ENCODE data around the gene CETN2.
"Not testable (repeated sequence)": the region's sequence is repeated elsewhere in the genome, so short reads cannot be mapped to it uniquely, and the experiment has no call there.

Gene CETN2

GRCh38 chrX:152861116-152861515 lies 30.6 kb upstream of the CETN2 start:
- Histone ChIP-seq H3K36me3 (ENCODE audit: control insufficient read depth, insufficient read depth, low read length) (peaks cover 65% of the 10 kb centered on the region), H3K27ac (ENCODE audit: low read depth, low read length) (no peak overlapping the region), H3K4me3 (ENCODE audit: low read depth, low read length) (no peak overlapping the region), H3K9ac (ENCODE audit: low read depth, low read length) (no peak overlapping the region), H3K9me3 (ENCODE audit: control insufficient read depth, insufficient read depth, low read length) (peaks cover 52% of the 10 kb centered on the region), H3K4me1 (ENCODE audit: control insufficient read depth, insufficient read depth, low read length) (no peaks in the 10 kb centered on the region), H3K27me3 (ENCODE audit: control insufficient read depth, insufficient read depth, low read length) (no peaks in the 10 kb centered on the region)

- Histone ChIP-seq H3K36me3 (ENCODE audit: control insufficient read depth, insufficient read depth, low read length) (peaks cover 45% of the 10 kb centered on the region), H3K4me1 (ENCODE audit: control insufficient read depth, insufficient read depth, low read length) (no peaks in the 10 kb centered on the region), H3K9ac (ENCODE audit: low read depth, low read length) (no peak overlapping the region), H3K27me3 (ENCODE audit: control insufficient read depth, insufficient read depth, low read length) (no peaks in the 10 kb centered on the region), H3K4me3 (ENCODE audit: low read depth, low read length) (no peak overlapping the region), H3K9me3 (ENCODE audit: control insufficient read depth, insufficient read depth, low read length) (peaks cover 57% of the 10 kb centered on the region), H3K27ac (ENCODE audit: low read depth, low read length) (no peak overlapping the region)
Observed at GRCh38 chrX:152853986-152854385, 23.4 kb upstream of the CETN2 start.

GRCh38 chrX:152850465-152850864 lies 19.9 kb upstream of the CETN2 start:
- H3K9ac ChIP-seq (ENCODE audit: low read depth, low read length) = no peak overlapping the region
- H3K36me3 ChIP-seq (ENCODE audit: control insufficient read depth, insufficient read depth, low read length) = peaks cover 37% of the 10 kb centered on the region
- no peaks in the 10 kb centered on the region for H3K27me3 ChIP-seq (ENCODE audit: control insufficient read depth, insufficient read depth, low read length)
- no peak overlapping the region for H3K4me3 ChIP-seq (ENCODE audit: low read depth, low read length)
- H3K9me3 ChIP-seq (ENCODE audit: control insufficient read depth, insufficient read depth, low read length) = peaks cover 42% of the 10 kb centered on the region
- H3K4me1 ChIP-seq (ENCODE audit: control insufficient read depth, insufficient read depth, low read length) = no peaks in the 10 kb centered on the region
- H3K27ac ChIP-seq (ENCODE audit: low read depth, low read length) = no peak overlapping the region

GRCh38 chrX:152847281-152847680 lies 16.7 kb upstream of the CETN2 start:
- H3K36me3 ChIP-seq (ENCODE audit: control insufficient read depth, insufficient read depth, low read length) = peaks cover 29% of the 10 kb centered on the region
- peaks cover 32% of the 10 kb centered on the region for H3K9me3 ChIP-seq (ENCODE audit: control insufficient read depth, insufficient read depth, low read length)
- H3K4me1 ChIP-seq (ENCODE audit: control insufficient read depth, insufficient read depth, low read length) = no peaks in the 10 kb centered on the region
- no peak overlapping the region for H3K9ac ChIP-seq (ENCODE audit: low read depth, low read length)
- no peaks in the 10 kb centered on the region for H3K27me3 ChIP-seq (ENCODE audit: control insufficient read depth, insufficient read depth, low read length)
- H3K27ac ChIP-seq (ENCODE audit: low read depth, low read length) = no peak overlapping the region
- H3K4me3 ChIP-seq (ENCODE audit: low read depth, low read length) = no peak overlapping the region

GRCh38 chrX:152845618-152846240 lies 15.2 kb upstream of the CETN2 start:
- Histone ChIP-seq H3K9me3 (ENCODE audit: control insufficient read depth, insufficient read depth, low read length) (peaks cover 28% of the 10 kb centered on the region), H3K4me3 (ENCODE audit: low read depth, low read length) (no peak overlapping the region), H3K27ac (ENCODE audit: low read depth, low read length) (no peak overlapping the region), H3K4me1 (ENCODE audit: control insufficient read depth, insufficient read depth, low read length) (no peaks in the 10 kb centered on the region), H3K36me3 (ENCODE audit: control insufficient read depth, insufficient read depth, low read length) (peaks cover 23% of the 10 kb centered on the region), H3K9ac (ENCODE audit: low read depth, low read length) (no peak overlapping the region), H3K27me3 (ENCODE audit: control insufficient read depth, insufficient read depth, low read length) (no peaks in the 10 kb centered on the region)

GRCh38 chrX:152844256-152844655 lies 13.7 kb upstream of the CETN2 start:
- no peak overlapping the region for H3K4me3 ChIP-seq (ENCODE audit: low read depth, low read length)
- H3K4me1 ChIP-seq (ENCODE audit: control insufficient read depth, insufficient read depth, low read length) = no peaks in the 10 kb centered on the region
- no peaks in the 10 kb centered on the region for H3K27me3 ChIP-seq (ENCODE audit: control insufficient read depth, insufficient read depth, low read length)
- no peak overlapping the region for H3K9ac ChIP-seq (ENCODE audit: low read depth, low read length)
- peaks cover 10% of the 10 kb centered on the region; the same call in 1 of the 2 replicates for H3K36me3 ChIP-seq (ENCODE audit: control insufficient read depth, insufficient read depth, low read length)
- peaks cover 26% of the 10 kb centered on the region for H3K9me3 ChIP-seq (ENCODE audit: control insufficient read depth, insufficient read depth, low read length)
- H3K27ac ChIP-seq (ENCODE audit: low read depth, low read length) = no peak overlapping the region

GRCh38 chrX:152843852-152844251 lies 13.3 kb upstream of the CETN2 start:
- H3K36me3 ChIP-seq (ENCODE audit: control insufficient read depth, insufficient read depth, low read length) = peaks cover 10% of the 10 kb centered on the region; the same call in 1 of the 2 replicates
- H3K9me3 ChIP-seq (ENCODE audit: control insufficient read depth, insufficient read depth, low read length) = peaks cover 26% of the 10 kb centered on the region
- H3K27me3 ChIP-seq (ENCODE audit: control insufficient read depth, insufficient read depth, low read length) = no peaks in the 10 kb centered on the region

GRCh38 chrX:152842772-152843338 lies 12.3 kb upstream of the CETN2 start:
- peaks cover 21% of the 10 kb centered on the region for H3K9me3 ChIP-seq (ENCODE audit: control insufficient read depth, insufficient read depth, low read length)
- no peaks in the 10 kb centered on the region for H3K27me3 ChIP-seq (ENCODE audit: control insufficient read depth, insufficient read depth, low read length)
- H3K4me1 ChIP-seq (ENCODE audit: control insufficient read depth, insufficient read depth, low read length) = no peaks in the 10 kb centered on the region
- no peak overlapping the region for H3K9ac ChIP-seq (ENCODE audit: low read depth, low read length)
- H3K4me3 ChIP-seq (ENCODE audit: low read depth, low read length) = no peak overlapping the region
- H3K27ac ChIP-seq (ENCODE audit: low read depth, low read length) = no peak overlapping the region
- peaks cover 5% of the 10 kb centered on the region; the same call in 1 of the 2 replicates for H3K36me3 ChIP-seq (ENCODE audit: control insufficient read depth, insufficient read depth, low read length)

More at GRCh38 chrX:152843852-152844251, 13.3 kb upstream of the CETN2 start:
- no peak overlapping the region for H3K27ac ChIP-seq (ENCODE audit: low read depth, low read length)
- H3K4me3 ChIP-seq (ENCODE audit: low read depth, low read length) = no peak overlapping the region
- H3K4me1 ChIP-seq (ENCODE audit: control insufficient read depth, insufficient read depth, low read length) = no peaks in the 10 kb centered on the region
- H3K9ac ChIP-seq (ENCODE audit: low read depth, low read length) = no peak overlapping the region

GRCh38 chrX:152835470-152835869 lies 4.9 kb upstream of the CETN2 start:
- not testable (repeated sequence) for H3K9ac ChIP-seq (ENCODE audit: low read depth, low read length); H3K27ac ChIP-seq (ENCODE audit: low read depth, low read length); H3K27me3 ChIP-seq (ENCODE audit: control insufficient read depth, insufficient read depth, low read length); H3K4me3 ChIP-seq (ENCODE audit: low read depth, low read length); H3K4me1 ChIP-seq (ENCODE audit: control insufficient read depth, insufficient read depth, low read length)
- Histone ChIP-seq H3K36me3 (ENCODE audit: control insufficient read depth, insufficient read depth, low read length) (peaks cover 19% of the 10 kb centered on the region; the same call in 1 of the 2 replicates), H3K9me3 (ENCODE audit: control insufficient read depth, insufficient read depth, low read length) (peaks cover 18% of the 10 kb centered on the region; the same call in 1 of the 2 replicates)

- Histone ChIP-seq H3K27me3 (ENCODE audit: control insufficient read depth, insufficient read depth, low read length) (no peaks in the 10 kb centered on the region), H3K4me1 (ENCODE audit: control insufficient read depth, insufficient read depth, low read length) (no peaks in the 10 kb centered on the region), H3K9me3 (ENCODE audit: control insufficient read depth, insufficient read depth, low read length) (peaks cover 25% of the 10 kb centered on the region), H3K4me3 (ENCODE audit: low read depth, low read length) (no peak overlapping the region), H3K36me3 (ENCODE audit: control insufficient read depth, insufficient read depth, low read length) (peaks cover 23% of the 10 kb centered on the region), H3K9ac (ENCODE audit: low read depth, low read length) (no peak overlapping the region), H3K27ac (ENCODE audit: low read depth, low read length) (no peak overlapping the region)
Observed at GRCh38 chrX:152833378-152833777, 2.8 kb upstream of the CETN2 start.

GRCh38 chrX:152832520-152832919 lies 2.0 kb upstream of the CETN2 start:
- peaks cover 25% of the 10 kb centered on the region for H3K9me3 ChIP-seq (ENCODE audit: control insufficient read depth, insufficient read depth, low read length)
- peak overlapping the region; percentile 86; the same call in 1 of the 2 replicates for H3K4me3 ChIP-seq (ENCODE audit: low read depth, low read length)
- no peak overlapping the region for H3K27ac ChIP-seq (ENCODE audit: low read depth, low read length)
- H3K9ac ChIP-seq (ENCODE audit: low read depth, low read length) = no peak overlapping the region
- H3K36me3 ChIP-seq (ENCODE audit: control insufficient read depth, insufficient read depth, low read length) = peaks cover 23% of the 10 kb centered on the region
- no peaks in the 10 kb centered on the region for H3K4me1 ChIP-seq (ENCODE audit: control insufficient read depth, insufficient read depth, low read length)
- no peaks in the 10 kb centered on the region for H3K27me3 ChIP-seq (ENCODE audit: control insufficient read depth, insufficient read depth, low read length)
